NCI-H2171 (cell line): Measurements from ENCODE around the gene RESP18.
"Not testable (repeated sequence)": the region's sequence is repeated elsewhere in the genome, so short reads cannot be mapped to it uniquely, and the experiment has no call there.

Source experiments
- DNase-seq: peaks from one replicate; lab custom pipeline; 2025; lab: John Stamatoyannopoulos, UW

The RESP18 gene

DNA sequence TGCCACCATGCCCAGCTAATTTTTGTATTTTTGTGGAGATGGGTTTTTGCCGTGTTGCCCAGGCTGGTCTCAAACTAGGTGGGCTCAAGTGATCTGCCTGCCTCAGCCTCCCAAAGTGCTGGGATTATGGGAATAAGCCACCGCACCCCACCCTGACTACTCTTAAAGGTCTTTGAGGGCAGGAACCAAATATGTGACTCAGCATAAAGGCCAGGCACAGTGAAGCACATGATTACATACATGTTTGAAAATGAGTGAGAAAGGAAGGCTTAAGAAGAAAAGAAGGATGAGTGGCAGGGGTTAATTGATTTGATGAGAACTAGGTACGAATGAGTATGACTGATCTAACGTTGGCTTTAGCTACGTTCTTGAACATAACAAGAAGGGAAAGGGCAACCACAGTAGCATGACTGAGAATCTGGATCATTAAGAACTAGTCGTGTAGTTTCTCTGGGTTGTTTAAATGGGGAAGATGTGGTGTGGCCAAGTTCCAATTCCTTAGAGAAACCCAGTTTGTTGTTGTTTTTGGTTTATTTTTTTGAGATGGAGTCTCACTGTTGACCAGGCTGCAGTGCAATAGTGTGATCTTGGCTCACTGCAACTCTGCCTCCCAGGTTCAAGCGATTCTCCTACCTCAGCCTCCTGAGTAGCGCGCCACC, 6.8 kb downstream of the RESP18 start:
- no peak for DNase-seq

DNA sequence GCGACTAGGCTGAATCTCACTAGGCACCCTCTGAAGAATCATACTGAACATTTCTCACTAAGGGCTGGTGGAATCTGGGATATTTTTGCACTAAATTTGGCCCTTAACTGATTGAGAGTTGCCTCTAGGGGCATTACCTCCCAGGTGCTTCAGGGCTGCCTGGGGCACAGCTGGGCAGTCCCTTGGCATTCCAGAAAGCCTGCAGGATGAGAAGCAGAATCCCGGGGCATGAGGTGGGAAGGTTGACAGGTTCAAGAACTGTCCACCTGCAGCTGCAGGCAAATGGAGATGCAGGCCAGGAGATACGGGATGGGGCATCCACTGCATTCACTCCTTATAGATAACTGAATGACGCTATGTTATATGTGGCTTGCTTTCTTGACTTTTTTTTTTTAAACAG, 7.4 kb downstream of the RESP18 start:
- DNase-seq = no peak

DNA sequence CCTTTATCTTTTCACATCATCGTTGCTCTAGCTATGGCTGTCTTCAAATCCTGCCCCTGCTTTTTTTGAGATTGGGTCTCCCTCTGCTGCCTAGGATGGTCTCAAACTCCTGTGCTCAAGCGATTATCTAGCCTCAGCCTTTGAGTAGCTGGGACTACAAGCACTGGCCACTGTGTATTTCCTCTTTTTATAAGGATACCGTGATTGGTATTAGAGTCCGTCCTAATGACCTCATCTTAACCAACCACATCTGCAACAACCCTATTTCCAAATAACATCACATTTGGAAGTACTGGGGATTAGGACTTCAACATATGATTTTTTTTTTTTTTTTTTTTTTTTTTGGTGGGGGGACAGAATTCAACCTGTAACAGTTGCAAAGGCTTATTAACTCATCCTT, 9.1 kb downstream of the RESP18 start:
- no peak for DNase-seq

DNA sequence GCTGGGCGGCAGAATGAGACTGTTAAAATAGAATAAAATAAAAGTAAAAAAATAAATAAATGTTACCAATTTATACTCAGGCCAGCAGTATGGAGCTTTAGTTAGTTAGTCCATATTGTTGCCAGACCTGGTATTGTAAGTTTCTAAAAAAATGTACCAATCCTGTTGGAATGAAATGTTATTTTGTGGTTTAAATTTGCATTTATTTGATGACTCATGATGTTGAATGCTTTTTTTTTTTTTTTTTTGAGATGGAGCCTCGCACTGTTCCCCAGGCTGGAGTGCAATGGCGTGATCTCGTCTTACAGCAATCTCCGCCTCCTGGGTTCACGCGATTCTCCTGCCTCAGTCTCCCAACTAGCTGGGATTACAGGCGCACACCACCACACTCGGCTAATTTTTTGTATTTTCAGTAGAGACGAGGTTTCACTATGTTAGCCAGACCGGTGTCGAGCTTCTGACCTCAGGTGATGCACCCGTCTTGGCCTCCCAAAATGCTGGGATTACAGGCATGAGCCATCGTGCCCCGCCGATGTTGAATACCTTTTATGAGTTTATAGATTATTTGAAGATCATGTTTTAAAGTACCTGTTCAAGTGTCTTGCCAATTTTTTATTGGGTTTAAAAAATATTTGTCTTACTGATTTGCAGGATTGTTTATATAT, 17.6 kb downstream of the RESP18 start:
- DNase-seq = no peak

DNA sequence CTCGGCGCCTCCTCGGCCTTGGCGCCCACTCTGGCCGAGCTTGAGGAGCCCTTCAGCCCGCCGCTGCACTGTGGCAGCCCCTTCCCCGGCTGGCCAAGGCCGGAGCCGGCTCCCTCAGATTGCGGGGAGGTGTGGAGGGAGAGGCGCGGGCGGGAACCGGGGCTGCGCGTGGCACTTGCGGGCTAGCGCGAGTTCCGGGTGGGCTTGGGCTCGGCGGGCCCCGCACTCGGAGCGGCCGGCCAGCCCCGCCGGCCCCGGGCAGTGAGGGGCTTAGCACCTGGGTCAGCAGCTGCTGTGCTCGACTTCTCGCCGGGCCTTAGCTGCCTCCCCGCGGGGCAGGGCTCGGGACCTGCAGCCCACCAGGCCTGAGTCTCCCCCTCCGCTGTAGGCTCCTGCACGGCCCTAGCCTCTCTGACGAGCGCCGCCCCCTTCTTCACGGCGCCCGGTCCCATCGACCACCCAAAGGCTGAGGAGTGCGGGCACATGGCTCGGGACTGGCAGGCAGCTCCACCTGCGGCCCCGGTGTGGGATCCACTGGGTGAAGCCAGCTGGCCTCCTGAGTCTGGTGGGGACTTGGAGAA, 19.8 kb downstream of the RESP18 start:
- not testable (repeated sequence) for DNase-seq

DNA sequence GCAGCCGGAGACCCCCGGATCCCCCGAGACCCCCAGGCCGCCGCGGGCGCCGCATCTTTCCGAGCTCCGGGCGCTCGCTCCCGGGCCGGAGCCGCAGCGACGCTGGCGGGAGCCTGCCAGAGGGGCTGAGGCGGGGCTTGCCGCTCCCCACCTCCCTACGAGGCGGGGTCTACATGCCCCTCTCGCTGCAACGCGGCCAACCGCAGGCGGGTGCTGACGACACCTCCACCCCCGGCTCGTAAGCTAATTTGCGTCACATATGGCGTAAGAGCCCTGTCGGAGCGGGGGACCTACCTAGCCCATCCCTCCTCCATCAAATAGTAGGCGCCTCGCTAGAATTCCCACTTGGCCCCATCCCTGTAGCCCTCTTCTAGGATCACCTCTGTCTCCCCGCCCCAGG, 23.3 kb downstream of the RESP18 start, which contains the start of gene PTPRN:
PTPRN (minus strand) TSS at position 124 of the 400 bp plus-strand sequence; CDS start at position 55, 69 bp downstream.
- peak; percentile 85 for DNase-seq

DNA sequence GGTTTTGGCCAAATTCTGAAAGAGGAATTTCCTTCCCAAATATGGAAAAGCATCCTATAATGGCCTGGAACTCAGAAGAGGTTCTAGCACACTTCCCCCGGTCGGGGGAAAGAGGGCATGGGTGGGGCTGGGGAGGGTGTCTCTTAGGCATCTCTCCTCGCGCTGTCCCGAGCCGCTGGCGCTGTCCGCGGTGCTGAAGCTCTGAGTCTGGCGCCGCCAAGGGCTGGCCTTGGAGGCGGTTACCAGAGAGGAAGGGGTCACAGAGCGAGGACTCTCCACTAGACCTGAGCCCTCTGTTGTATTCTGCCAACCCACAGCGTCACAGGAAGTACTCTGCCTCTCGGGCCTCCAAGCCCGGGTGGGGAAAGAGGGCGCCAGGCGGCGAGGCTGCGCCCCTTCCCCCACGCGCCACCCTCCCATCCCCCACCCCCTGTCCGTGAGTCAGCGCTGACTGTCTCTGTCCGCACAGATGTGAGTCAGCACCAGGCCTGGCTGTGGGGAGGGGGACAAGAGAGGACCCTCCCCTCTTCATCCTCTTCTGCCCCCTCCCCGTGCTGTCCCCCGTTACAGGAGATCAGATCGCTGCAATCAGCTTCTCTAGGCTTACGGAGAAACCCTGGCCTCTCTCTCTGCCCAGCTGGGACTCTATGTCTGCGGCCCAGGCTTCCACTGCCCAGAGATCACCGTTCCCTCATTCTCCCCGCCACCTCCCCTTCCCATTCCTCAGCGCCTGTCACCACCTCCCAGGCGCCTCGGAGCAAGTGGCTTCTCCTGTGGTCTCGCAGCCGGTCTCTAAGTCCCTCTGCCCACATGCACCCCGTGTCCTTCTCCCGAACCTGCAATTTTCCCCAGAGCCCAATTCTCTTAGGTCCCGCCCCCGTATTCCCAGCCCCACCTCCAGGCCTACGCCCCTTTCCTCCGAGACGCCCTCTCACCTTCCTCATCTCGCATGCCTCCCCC, 24.1 kb downstream of the RESP18 start:
- no peak for DNase-seq

DNA sequence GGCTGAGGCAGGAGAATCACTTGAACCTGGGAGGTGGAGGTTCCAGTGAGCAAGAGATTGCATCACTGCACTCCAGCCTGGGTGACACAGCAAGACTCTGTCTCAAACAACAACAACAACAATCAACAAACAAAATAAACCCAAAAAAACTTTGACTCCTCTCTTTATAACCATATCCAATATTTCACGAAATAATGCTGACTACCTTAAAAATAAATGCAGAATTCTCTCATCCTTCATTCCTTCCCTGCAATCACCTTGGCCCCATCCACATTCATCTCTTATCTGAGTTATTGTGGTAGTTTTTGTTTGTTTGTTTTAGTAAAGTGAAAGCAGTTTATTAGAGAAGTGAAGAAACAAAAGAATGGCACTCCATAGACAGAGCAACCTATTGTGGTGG, 26.5 kb downstream of the RESP18 start:
- DNase-seq = no peak

DNA sequence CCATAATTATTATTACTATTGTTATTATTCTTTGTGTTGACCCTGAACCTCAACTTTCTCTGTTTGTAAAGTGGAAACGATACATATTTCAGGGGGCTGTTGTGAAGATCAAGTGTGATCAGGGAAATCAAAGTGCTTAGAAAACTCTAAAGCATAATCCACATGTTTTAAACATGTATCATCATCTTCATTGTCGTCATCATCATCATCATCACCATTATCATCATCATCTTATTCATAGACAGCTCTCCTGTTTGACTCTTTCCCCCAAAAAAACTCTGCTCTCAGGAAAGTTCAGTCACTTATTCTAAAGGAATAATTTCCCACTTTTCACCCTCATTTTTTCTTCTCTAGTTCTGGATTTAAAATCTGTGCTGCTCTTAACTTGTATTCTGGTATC, 28.3 kb downstream of the RESP18 start:
- DNase-seq = no peak

DNA sequence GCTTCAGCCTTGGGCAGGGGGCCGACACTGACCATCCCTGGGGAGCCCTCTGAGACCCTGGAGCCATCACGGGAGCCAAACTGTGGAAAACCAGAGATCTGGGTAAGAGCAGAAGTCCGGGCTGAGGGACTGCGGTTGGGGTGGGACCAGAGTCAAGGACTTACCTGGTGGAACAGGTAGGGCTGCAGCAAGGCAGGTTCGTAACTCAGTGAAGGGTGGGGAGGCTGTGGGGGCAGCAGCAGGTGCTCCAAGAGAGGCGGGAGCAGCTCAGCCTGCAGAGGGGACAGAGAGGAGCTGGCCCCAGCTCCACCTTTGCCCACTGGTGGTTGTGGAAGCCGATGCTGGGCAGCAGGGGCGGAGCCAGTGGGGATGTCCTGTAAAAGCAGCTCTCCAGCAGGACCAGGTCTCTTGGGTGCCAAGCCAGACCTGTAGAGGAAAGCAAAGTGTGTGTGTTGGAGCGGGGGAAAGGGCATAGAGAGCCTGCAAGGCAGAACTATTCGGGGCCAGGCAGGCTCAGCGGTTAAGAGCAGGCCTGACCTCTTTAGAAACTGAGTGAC, 30.1 kb downstream of the RESP18 start:
- no peak for DNase-seq

DNA sequence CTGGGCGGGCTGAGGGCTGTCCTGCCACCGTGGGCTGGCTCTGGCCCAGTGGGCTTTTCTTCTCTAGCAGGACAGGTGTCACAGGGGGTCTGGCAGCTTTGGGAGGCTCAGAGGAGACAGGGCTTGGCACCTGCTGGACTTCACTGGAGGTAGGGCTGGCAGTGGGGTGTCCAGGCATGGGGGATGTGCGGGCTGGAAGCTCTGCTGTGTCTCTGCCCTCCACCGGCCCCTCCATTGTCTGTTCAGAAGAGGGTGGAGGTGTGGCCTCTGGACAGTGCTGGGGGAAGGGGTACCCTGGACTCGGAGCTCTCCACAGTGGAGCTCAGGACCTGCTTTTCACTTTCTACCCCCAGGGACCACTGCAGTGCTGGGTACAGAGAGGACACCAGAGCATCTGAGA, 32.5 kb downstream of the RESP18 start:
- DNase-seq = no peak

DNA sequence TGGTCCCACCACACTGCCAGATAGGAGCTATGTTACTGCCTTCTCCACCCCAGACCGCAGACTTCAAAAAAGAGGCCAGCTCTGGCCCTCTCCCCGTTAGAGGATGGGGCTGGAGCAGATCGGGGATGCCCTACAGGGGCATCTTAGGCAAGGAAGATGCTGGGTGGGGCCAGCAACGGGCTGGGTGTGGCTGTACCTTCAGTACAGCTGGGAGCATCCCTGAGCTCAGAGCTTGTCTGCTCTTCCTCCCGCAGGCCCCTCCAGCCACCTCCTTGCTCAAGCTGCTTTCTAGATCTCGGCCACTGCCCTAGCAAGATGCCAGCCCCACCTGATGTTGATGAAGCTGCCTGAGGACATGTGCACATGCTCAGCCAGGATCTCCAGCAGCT, 33.2 kb downstream of the RESP18 start:
- no peak for DNase-seq

DNA sequence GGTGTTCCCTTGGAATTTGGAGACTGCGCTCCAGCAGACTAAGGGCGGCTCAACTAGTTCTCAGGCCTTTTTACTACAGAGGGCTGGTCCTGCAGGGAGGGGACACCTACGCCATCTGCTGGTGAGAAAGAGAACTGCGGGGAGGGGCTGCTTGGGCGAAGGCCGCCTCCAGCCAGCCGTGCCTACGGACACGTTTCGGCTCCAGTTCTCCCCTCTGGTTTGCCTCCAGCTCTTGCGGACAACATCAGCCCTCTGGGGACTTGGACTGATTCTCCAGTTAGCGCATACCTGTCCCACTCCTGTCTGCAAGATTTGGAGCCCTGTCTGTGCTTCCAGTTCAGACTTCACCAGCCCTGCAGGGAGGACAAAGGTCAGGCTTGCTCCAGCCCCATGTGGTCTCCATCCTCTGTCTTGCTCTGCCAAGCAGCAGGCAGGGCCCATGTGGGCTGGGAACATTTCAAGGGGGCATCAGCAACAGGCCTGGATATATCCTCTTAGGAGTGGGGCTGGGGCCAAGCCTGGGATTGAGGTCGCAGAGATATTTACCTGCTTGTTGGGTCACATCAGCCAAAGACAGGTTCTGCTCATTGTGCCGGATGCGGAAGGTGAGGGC, 33.7 kb downstream of the RESP18 start:
- no peak for DNase-seq

DNA sequence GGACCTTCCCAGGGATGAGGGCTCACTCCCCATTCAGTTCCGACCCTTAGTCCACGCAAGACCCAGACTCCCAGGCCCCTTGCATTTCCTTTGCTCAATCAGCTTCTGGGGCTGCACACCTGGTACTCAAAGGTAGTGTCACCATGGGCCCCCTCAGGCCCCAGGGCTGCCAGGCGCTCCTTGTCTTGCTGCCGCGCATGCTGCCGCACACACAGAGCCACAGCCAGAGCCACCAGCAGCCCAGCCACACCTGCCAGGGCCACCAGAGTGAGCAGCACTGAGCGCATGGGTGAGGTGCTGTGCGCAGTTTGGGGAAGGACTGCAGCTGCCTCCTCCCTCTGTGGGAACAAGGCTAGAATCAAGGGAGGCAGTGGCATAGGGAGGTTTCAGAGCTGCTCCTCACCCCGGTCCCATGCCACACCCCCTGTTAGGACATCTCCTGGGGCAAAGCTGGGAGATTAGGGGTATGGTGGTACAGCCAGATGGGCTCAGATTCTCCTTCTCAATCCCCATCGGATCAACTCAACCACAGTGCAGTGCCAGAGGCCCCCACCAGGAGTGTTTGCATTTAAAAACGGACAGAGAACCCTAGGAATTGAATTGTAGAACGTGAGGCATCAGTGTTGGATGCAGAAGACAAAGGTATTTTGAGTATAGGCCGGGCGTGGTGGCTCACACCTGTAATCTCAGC, 34.6 kb downstream of the RESP18 start:
- no peak for DNase-seq

DNA sequence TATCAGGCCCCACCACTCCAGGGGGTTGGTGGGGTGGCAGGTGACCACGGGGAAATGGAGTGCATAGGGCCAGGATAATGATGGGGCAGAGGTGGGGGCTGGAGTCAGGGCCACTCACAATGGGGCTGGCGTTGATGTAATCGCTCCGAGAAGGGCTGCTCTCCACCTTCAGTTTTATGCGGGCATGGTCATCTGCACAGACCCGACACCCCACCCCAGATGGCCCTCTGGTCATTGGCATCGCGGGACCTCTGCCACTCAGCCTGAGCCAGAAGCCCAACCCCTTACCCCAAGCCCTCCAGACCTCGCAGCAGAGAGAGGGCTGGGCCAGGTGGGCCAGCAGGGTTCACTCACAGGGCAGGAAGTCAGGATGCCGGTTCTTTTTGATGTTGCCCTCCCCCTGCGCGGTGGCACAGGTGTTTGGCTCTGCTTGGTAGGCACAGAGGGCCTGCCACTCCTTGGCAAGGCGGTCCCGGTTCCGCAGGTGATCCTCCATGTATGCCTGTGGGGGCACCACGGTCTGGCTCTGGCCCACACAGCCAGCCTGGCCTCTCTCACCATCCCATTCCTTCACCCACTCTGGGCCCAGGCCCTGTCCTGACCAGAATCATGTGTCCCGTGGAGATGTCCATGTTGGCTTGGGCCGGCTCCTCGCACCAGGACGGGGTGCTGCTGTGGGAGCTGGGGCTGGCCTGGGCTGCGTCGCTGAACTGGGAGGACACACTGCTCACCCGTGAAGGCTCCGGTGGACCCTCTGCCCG, 35.7 kb downstream of the RESP18 start:
- DNase-seq = no peak

DNA sequence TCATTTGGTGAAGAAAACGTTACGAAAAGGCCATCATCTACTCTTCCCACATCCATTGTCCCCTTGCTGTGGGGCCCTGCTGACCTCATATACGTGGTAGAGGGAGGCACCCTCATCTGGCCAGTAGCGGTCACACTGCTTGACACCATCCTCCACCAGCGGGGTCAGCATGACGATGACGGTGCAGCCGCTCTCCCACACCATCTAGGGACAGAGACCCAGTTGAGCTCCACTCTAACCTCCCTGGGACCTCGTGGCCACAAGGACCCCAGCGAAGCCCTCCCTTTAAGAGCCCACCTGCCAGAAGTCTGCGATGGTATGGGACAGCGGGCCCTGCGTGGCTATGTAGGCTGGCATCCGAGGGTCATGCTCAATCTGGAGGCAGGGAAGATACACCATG, 36.4 kb downstream of the RESP18 start:
- DNase-seq = no peak

DNA sequence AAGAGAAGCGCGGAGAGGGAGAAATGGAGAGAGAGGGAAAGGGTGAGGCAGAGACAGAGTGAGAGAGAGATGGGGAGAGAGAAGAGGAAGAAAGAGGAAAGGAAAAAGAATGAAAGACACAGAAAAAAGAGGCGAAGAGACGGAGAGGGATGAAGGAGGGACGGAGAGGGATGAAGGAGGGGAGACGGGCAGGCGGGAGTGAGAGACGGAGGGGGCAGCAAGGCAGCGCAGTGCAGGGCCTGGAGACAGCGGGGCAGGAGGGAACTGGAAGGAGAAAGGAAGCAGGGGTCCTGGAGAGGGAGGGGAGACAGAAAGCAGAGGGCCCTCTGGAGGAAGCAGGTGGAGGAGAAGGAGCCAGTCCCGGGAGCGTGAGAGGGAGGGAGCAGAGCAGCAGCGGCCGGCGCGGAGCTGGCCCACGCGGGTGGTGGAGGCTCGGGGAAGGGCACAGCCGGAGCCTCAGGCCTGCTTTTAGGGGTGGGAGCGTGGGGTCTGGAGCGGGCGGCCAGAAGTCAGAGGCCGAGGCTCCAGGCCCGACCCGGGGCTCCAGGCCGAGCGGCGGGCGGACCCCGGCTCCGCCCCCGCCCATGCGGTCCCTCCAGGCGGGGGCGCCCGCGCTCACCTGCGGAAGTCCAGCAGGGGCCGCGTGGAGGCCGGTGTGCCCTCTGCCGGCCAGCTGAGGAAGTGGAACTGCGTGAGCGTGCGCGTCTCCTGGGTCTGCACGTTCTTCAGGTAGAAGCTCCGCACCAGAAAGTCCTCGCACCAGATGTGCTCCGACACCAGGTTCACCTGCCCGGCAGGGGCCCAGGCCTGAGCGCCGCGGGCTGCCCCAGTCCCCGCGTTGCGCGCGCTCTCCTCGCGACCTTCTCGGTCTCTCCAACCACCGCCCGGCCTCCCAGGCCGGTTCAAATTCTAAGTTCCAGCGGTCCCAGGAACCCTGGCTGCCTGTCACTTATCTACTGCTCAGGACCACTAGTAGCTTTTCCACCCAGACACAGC, 37.9 kb downstream of the RESP18 start:
- DNase-seq = peak; percentile 69

DNA sequence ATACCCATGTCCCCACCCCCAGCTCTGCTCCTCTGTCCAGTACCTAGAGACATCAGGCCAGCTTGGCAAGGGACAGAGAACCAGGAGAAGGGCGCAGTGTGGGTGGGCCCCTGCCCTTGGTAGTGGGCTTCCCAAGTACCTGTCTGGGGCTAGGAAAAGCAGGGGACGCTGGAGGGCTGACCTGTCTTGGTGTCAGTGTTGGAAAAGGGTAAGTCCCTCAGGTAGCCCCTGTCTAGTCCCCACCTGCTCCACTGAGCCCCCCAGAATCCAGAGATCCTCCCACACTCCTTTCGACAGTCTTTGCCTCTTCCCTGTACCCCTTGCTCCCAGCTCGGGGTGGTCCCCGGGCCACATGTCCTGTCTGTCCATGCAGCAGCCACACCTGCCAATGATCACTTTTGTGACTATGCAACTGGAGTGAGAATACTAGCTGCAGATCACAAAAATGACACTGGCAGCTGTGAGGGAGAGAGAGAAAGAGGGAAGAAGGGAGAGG, 38.8 kb downstream of the RESP18 start:
- no peak for DNase-seq

DNA sequence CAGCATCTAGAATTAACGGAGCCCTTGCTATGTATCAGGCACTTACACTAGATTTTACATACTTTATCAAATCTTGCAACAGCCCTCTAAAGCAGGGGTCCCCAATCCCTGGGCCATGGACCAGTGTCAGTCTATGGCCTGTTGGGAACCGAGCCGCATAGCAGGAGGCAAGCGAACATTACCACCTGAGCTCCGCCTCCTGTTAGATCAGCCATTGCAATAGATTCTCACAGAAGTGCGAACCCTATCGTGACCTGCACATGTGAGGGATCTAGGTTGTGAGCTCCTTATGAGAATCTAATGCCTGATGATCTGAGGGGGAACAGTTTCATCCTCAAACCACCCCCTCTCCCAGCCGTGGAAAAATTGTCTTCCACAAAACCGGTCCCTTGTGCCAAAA, 39.9 kb downstream of the RESP18 start:
- no peak for DNase-seq
